GM19372 (cell line): Measurements from ENCODE around the gene KLHDC7B.

ENCODE experiments used
- ATAC-seq: cut with Tn5 transposase; IDR thresholded peaks from one replicate; pipeline ENCODE4 v1.9.1; 2021; ENCODE audit warnings: mild to moderate bottlenecking, low read depth, moderate library complexity; ENCODE audit not compliant: unreplicated experiment

Gene KLHDC7B

DNA sequence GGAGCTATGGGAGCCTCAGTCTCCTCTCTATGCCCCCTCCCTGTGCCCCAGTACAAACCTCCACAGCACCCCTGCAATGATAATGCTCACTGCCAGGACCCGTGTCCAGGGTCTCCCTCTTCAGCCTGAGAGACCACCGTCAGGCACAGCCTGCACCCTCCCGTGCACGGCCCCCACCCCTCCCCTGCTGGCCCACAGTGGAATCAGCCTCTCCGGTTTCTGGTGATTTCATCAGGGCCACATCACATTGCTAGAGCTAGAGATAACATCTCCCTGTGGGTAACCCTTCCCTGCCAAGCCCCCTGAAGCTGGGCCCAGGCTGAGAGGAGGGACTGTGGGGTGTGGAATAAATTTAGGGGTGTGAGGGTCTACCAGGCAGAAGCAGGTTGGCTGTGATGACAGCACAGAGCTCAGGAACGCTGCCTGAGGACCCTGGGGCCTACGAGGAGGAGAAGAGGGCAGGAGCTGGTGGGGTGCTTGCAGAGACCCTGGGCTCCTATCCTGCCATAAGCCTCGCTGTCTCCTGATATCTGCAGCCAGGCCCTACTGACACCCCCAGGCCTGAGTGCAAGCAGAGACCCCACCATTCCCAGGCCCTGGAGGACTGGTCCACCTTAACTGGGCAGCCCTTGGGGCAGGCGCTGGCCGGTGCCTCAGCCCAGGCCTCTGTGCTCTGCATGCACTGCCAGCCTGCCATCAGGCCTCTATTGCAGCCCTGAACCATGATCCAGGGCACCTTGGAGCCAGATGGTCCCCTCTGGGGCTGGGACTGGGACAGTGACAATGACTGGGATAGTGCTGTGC lies at the start of gene KLHDC7B:
Gene KLHDC7B, plus strand, starts transcription at position 378 of the 804 bp plus-strand sequence. Its CDS starts 345 bp downstream, at position 723.
- no peak for ATAC-seq

DNA sequence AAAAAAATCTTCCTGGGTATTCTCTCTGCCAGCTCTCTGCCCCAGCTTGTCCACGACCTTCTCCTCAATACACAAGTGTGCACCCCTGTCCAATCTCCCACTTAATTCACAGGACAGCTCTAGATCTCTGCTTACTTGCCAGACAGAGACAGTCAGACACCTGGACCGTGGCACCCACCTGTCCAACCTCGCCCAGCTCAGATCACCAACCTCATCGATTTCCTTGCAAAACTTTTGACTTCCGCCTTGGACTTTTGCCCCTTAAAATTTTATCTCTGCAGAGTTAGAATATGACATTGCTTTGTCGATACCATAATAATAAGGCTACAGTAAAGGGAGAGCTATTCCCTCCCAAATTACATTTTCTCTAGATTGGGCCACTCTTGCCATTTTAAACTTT lies 48.6 kb upstream of the KLHDC7B start:
- no peak for ATAC-seq

DNA sequence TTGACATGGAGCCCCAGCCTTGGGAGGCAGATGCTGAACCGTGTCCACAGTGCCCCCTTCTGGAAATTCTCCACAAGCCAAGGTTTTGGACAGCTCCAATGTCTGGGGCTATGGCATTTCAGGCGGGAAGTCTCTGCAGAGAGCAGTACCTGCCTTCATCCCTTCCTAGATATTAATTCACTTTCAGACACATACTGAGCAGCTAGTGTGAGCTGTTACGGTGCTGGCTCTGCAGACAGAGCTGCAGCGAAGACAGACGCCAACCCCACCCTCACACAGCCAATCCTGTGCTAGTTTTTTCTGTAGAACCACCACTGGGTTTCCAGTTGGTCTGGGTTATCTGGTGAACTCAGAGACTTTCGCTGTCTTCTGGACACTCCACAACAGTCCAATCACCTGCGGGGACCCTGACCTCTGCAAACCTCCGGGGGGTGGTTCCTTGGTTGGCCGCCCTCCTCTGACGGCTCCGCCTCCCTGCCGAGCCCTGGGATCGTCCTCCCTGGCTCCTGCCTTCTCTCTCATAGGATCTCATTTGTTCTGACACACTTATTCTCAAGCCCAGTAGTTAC lies 47.3 kb upstream of the KLHDC7B start:
- ATAC-seq = no peak

DNA sequence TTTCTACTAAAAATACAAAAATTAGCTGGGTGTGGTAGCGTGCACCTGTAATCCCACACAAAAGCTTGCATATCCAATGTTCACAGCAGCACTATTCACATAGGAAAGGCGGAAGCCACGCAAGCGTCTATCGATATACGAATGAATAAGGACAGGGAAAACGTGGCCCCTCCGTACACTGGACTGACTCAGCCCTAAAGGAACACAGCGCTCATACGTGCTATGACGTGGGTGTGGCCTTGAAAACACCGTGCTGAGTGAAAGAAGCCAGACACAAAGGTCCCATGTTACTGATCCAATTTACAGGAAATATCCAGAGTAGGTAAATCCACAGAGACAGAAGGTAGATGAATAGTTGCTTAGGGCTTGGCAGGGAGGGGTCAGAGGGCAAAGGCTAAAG lies 45.2 kb upstream of the KLHDC7B start:
- no peak for ATAC-seq

DNA sequence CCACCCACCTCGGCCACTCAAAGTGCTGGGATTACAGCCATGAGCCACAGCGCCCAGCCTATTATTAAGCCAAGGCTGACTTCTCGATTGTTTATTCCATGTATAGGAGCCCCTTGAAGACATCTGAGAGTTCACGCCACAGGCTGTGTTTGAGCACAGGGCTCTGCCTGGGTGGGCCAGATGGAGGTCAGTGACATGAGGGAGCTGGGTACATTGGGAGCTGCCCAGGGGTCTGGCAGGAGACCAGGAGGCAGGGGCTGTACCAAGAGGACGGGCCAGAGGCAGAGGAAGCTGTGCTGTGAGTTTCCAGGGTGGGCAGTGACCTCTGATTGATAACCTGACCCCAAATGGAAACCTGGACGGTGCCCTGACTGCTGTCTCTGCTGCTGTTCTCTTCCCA lies 43.6 kb upstream of the KLHDC7B start:
- ATAC-seq = no peak

DNA sequence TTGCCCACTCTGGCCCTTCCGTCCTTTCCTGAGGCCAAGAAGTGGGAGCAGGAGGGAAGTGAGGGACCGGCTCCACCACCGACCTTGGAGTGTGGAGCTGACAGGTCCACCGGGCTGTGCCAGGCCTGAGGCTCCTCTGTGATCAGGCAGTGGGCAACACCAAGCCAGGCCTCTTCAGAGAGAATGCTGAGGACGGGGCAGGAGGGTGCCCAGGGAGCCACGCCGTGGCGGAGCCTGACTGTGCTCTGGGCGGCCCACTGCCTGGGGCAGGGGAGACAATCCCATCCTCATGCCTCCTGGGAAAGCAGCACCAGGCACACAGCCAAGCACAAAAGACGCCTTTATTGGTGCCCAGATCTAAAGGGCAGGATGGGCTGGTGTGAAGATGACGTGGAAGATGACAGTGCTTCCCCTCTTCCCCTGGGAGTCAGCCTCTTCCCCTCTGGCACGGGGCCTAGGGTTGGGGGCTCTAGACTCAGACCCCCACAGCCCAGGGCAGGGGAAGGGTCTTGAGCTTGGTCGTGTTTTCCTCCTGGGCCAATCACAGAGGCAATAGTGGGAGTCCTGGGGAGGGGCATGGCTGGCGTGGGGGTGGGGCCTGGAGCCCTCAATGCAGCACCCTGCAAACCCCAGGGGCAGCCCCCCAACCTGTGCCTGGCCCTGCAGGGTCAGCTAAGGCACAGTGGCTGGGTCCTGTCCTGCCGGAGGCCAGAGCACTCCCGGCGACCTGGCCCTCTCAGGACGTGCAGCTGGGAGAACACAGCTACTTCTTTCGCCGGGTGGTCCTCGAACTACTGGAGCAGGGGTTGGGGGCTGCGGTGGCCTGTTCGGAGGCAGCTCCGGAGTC lies 42.8 kb upstream of the KLHDC7B start:
- ATAC-seq = no peak

DNA sequence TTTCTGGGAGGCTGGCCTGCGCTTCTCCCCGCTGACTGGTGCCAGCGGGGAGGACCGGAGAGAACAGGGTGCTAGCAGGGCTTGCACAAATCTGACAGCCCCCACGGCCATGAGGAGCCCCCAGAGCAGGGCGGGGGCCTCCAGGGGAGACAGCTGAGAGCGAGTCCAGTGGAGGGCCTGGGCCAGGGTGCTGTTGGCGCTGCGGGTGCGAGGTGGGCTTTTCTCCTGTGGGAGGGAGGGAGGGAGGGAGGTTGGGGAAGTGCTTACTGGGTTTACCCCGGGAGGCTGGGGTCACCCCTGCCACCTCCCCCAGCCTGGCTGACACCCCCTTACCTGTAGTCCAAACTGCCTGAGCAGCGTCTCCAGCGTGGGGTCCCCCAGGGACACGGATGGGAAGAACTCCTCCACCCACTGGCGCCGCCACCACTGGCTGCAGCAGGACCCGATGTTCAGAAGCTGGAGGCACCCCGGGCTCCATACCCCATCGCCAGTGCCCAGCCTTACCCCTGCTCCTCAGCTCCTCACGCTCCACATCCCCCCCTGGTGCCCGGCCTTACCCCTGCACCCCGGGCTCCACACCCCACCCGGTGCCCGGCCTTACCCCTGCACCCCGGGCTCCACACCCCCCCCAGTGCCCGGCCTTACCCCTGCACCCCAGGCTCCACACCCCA lies 42.1 kb upstream of the KLHDC7B start:
- ATAC-seq = no peak

DNA sequence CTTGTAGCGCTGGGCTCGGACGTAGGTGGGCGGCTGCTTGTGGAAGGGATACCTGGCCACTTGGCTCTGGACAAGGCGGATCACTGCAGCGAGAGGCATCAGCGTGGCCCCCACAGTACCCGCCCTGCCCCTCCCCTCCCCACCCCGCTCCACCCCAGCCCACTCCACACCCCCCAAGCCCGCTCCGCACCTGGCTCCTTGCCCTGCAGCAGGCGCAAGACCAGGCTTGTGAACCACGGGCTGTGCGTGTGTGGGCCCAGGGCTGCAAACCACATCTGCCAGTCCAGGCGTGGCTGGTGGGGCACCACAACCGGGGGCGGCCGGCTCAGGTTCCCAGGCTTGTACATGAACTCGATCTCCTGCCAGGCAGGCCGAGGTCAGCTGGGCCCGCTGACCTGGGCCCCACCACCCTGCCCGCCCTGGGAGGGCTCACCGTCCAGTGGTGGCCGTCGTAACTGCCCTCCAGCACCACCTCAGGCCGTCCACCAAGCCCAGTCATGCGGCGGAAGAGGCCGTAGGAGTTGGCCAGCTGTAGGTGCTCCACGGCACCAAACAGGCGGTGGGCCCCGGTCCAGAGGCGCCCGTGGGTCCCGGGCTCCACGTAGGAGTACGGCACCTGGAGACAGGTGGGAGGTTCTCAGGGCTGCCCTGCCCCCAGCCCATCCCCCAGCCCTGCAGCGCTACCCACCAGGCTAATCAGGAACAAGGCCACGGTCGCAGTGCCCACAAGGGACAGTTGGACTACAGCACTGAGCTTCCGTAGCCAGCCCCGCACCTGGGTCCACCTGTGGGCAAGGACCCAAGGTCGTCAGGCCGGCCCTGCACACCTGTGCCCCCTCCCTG lies 41.1 kb upstream of the KLHDC7B start:
- no peak for ATAC-seq

DNA sequence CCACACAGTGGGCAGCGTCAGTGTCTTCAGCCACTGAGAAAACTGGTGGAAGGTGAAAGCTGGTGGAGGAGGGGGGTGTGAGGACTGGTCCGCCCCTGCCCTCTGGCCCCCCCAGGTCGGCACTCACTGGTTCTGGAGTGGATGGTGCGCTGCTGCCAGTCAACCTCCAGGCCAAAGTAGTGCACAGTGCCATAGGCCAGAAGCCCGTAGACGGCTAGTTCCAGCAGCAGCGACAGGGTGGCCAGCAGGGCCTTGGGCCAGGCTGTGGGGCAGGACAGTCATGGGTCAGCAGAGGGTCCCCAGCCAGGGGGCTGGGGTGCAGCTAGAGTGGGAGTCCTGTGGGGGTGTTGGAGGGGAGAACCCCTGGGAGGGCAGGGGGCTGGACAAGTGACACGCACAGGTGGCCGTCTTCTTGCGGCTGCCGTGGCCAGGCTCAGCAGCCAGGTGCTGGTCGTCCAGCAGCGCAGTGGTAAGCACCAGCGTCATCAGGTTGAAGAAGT lies 40.4 kb upstream of the KLHDC7B start:
- no peak for ATAC-seq

DNA sequence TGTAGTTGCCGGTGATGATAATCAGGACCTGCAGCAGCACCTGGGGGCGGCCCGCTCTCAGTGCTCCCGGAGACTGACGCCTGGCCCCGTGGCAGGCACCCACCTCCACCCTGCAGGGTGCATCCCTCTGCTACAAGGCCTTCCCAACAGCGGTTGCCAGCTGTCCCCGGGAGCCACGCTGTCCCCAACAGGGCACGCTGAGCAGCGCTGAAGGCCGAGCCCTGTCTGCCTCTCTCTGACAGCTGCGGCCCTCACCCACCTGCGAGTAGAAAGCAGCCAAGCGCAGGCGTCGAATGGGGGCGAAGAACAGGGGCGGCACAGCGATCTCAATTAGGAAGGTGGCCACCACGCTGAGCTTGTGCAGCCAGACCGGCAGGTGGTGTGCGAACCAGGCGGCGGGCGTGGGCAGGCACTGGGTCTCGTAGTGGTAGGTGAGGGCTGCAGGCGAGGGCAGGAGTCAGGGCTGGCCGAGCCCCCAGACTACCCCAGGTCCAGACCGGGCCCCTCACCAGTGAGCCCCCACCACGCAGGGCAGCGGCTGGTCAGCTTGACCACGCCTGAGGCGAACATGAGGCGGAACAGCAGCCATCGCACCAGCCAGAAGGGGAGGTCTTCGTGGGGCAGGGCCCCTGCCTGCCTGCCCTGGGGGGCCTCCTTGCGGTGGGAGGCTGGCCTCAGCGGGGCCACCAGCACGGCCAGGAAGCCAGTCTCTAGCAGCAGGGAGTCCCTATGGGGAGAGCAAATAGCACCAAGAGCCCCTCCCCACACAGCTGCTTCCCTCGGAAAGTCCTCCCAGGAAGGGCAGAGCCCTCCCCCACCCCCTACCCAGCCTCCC lies 39.7 kb upstream of the KLHDC7B start:
- no peak for ATAC-seq

DNA sequence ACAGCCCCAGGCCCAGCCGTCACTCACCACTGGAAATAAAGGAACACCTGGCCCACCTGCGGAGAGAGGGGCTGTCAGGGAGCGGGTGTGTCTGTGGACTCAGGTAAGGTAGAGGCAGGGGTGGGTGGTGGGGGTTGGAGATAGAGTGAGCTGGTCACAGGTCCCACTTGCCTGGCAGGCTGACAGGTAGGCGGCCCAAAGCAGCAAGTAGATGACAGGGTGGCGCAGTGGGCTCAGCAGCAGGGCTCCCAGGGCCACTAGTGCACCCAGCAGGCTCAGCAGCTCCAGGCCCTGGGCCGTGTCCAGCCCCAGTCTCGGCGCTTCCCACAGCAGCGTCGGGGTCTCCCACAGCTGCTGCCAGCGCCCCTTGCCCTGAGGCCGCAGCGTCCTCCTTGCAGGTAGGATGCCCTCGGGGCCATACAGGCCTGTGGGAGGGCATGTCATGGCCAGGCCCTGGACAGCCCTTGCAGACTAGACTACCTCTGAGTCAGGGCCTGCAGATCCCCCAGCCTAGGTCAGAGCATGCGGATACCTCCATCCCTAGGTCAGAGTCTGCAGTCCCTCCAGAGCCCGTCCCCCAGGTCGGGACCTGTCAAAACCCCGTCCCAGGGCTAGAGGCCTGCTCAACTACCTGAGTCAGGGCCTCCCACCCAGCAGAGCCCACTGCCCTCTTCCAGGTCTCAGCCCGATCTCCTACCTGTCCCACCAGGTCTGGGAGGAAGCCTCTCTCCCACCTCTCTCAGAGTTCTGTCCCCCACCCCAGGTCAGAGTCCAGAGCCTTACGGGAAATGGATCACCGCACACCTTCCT lies 38.9 kb upstream of the KLHDC7B start:
- no peak for ATAC-seq

DNA sequence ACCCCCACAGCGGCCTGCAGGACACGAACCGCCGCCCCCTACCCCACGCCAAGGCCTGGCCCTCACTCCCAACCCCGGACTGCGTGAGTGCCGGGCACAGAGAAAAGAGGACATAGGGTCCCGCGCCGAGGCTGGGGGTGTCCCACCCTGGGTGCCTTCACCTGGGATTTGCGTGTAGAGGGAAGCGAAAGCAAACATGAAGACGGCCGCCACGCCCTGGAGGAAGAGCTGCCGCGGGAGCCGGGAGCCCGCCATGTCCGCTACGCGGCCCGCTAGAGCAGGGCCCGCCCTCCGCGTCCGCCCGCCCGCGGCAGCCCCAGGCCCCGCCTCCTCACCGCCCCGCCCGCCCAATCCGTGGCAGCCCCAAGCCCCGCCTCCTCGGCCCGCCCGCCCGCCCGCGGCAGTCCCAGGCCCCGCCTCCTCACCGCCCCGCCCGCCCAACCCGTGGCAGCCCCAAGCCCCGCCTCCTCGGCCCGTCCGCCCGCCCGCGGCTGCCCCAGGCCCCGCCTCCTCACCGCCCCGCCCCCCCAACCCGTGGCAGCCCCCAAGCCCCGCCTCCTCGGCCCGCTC lies 38.2 kb upstream of the KLHDC7B start, which contains the start of gene LMF2:
Gene LMF2, minus strand, starts transcription at position 282 of the 570 bp plus-strand sequence. Its CDS starts 27 bp downstream, at position 255.
- ATAC-seq = peak; percentile 57

DNA sequence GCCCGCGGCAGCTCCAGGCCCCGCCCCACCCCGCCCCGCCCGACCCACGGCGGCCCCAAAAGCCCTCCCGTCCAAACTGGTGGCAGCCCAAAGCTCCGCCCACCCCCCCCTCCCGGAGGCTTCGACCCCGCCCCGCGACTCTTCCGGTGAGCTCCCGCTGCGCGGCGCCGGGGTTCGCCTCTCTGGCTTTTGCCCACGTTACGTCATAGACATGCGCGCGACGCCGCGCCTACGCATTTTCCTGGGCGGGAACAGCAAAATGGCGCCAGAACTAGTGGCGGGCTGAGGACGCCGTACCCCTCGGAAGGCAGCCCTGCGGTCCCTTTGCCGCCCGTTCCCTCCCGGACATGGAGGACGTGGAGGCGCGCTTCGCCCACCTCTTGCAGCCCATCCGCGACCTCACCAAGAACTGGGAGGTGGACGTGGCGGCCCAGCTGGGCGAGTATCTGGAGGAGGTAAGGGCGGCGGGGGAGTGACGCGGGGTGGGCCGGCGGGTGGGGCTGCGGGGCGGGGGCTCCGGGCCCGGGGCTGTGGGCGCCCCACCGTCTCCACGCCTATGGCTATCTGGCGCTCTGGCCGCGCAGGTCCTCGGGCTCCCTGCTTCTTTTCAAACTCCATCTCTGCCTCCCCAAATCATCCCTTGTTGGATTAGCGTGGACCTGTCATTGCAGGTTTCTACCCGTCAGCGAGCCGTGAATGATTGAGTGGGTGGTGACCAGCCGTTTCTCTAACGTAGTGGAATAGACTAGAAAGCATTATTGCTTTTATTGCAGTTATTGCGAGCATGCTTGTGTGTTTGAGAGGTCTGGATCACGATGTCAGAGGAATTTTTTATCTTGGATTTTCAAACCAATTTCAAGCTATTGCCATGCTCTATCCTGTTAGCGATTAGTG lies 37.5 kb upstream of the KLHDC7B start, which contains the start of gene NCAPH2:
Gene NCAPH2, plus strand, starts transcription at position 234 of the 894 bp plus-strand sequence. Its CDS starts 114 bp downstream, at position 348.
- ATAC-seq = peak; percentile 84

DNA sequence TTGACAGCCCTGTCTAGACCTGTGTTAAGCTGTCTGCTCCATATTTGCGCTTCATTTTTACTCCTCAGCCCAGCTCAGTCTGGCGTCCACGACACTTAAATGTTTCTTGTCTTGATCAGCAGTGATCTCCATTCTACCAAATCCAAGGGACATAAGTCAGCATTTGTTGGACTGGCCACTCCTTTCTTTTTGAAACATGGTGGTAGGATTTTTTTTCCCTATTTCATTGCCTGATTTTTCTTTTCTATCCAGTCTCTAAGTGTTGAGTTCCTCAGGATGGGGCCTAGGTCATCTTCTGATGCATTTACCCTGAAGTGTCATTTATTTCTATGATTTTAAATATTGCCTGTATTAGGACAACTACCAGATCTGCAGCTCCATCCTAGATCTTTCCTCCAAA lies 36.8 kb upstream of the KLHDC7B start:
- no peak for ATAC-seq

DNA sequence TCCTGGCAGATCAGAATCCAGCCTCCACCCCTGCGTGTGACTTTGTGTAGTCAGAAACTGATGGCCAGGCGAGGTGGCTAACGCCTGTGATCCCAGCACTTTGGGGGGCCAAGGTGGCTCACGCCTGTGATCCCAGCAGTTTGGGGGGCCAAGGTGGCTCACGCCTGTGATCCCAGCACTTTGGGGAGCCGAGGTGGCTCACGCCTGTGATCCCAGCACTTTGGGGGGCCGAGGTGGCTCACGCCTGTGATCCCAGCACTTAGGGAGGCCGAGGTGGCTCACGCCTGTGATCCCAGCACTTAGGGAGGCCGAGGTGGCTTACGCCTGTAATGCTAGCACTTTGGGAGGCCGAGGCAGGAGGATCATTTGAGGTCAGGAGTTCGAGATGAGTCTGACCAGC lies 32.5 kb upstream of the KLHDC7B start:
- no peak for ATAC-seq

DNA sequence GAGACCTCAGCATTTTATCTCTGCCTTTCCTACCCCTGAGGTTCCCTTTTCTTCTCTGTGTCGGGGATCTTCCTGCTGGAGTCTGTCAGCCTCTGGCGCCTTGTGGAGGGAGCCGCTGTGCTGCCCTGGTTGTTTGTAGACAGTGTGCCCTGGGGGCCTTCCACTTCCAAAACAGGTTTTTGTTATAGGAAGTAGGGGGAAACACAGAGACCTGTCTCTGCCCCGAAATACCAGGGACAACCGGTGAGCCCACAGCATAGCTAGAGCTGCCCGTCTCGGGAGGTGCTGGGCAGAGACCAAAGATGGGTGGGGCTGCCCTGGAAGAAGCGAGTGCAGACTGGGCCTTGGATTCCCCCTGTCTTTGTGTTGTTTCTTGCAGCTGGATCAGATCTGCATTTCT lies 29.6 kb upstream of the KLHDC7B start:
- ATAC-seq = no peak
